ENCODE measurements around the gene ZNF697.
"Not testable (repeated sequence)": the region's sequence is repeated elsewhere in the genome, so short reads cannot be mapped to it uniquely, and the experiment has no call there.

The ZNF697 gene

DNA sequence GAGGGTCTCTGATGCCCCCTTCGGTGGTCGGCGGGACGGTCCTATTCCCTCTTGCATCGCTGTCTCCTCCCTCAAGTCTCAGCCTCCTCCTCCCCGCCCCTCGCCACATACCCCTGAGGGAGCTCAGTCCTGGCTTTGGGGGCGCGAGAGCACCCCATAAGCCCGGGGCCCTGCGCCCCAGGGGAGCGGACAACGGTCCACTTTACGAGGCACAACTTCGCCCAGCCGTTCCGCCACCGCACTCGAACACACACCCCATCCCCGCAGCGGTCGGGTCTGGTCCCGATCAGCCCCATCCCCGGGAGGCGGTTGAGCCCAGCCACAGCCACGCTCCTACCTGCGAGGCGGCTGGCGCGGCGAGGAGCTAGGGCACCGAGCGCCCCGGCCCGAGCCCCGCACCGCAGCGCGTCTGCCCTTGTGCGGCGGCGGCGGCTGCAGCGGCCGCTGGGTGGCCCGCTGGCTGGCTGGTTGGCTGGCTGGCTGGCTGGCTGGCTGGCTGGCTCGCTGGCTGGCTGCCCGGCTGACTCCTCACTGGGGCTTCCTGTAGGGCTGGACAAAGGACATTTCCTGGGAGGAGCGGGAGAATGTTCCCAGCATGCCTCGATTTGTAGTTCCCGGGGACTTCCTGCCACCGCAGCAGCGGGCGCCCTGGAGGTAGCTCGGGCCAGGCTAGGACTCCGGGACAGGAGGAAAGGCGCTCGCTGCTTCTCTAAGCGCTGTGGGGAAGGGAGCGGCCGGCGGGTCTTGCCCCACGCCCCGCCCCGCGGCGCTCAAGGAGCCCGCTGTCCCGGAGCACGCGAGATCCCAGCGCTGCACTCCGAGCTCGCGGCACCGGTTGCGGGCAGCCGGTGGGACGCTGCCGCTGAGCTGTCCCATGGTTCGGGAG, at the start of gene ZNF697:
Gene ZNF697 (minus strand): TSS at position 533 of the 886 bp plus-strand sequence. CDS start 22,166 bp downstream, outside the sequence.
- peak; percentile 97 for DNase-seq

DNA sequence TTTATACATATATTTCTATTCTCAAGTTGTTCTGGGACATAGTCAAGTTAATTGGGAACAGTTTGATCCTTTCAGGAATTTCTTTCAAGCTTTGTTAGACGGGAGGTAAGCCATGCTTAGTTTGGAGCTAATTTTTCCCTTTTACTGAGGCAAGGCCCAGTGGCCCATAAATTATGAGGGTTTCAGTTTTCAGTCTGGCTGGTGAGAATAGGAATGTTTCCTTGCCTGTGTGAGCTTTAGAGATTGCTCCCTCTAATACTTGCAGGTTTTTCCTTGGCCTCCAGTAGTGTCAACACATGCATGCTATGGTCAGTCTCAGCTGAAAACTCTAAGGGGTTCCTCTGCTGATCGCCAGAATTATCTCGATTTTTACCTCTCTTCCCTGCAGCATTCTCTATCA, 49.5 kb upstream of the ZNF697 start:
- DNase-seq = no peak

DNA sequence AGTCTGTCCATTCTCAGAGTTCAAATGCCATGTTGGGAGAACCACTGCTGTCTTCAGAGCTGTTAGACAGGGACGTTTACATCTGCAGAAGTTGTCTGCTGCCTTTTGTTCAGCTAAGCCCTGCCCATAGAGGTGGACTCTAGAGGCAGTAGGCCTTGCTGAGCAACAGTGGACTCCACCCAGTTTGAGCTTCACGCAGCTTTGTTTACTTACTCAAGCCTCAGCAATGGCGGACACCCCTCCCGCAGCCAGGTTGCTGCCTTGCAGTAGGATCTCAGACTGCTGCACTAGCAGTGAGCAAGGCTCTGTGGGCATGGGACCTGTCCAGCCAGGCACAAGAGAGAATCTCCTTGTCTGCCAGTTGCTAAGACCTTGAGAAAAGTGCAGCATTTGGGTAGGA, 48.8 kb upstream of the ZNF697 start:
- not testable (repeated sequence) for DNase-seq

DNA sequence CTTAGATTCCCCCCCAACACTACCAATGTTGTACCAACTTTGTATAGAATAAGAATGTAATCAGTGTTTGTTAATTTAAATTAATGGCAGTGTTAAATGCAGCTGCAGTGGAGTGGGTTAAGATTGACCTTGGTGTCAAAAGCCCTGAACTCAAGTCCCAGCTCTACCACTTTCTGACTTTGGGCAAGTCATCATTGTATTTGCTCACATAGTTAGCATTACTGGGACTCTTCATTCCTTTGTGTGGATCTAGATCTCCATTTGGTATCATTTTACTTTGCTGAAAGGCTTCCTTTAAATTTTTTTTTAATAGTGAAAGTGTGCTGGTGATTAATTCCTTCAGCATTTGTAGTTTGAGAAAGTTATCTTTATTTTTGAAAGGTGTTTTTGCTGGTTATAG, 41.4 kb upstream of the ZNF697 start:
- DNase-seq = no peak

DNA sequence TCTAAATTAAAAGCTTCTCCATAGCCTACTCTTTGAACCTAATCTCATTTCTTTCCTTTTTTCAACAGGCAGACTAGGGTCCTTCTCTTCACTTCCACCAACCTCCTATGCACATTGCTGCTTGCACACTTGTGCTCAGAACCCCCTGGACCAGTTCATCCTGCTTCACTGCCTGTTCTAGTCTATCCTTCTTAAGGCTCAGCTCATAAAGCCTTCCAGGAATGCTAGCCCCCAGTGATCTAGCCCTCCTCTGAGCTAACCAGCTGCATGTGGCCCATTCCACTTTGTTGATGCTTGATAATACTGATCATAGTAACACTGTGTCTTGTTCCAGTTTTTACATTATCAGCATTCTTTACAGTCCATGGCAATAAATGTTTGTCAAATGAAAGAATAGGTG, 40.7 kb upstream of the ZNF697 start:
- no peak for DNase-seq

DNA sequence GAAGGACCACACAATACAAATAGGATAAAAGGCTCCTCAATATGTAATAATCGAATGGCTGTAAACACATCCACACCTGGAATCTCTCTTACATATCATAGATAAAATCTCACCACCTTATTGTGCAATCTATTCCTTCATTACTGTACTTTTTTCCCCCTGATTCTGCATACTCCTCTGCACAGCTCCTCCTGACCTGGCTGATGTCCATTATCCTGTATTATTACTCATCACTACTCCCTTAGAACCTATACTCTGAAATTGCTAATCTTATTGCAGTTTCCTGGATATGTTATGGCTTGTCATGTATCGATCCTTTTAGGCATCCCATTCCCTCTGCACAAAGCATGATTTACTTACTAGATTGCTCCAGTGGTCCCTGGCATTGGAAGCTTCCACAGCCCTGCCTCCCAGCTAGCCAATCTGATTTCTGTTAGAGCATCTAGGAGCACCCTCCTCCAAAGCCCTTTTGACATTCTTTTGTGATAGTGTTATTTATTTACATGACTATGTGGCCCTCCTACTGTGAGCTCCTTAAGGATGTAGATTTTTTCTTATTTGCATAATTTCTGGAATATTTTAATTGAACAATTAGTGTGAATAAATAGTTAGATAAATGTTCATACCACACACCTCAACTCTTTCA, 39.5 kb upstream of the ZNF697 start:
- no peak for DNase-seq

DNA sequence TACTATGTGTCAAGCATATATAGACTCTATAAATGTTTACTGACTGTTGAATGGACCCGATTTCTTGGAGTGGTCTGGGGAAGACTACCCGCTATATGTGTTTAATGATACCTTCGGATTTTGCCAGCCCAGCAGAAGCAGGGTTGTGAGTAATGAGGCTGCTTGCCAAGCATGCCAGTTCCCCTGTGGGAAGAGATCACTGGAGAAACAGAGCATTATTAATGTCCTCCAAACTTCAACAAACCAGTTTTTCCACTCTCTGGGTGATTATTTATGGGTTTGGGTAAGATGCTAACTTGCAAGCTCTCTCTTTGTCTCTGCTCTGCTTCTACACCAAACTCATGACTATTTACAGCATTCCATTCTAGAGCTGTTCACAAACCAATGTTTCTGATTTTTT, 38.6 kb upstream of the ZNF697 start:
- DNase-seq = no peak

DNA sequence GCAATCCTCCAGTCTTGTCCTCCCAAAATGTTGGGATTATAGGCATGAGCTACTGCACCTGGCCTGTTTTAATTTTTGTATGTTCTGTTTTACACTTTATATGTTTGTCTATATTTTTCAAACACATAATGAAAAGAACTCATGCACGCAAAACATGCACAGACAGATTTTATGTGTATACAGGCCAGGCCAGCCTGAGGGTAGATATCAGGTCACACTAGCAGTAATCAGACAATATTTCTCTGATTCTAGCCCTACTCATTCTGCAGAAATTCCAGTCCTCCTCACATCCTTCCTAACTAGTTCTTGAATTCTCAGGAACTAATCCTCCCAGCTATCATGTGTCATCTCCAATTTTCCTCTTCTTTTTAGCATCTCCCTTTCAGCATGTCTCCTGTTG, 35.8 kb upstream of the ZNF697 start:
- no peak for DNase-seq

DNA sequence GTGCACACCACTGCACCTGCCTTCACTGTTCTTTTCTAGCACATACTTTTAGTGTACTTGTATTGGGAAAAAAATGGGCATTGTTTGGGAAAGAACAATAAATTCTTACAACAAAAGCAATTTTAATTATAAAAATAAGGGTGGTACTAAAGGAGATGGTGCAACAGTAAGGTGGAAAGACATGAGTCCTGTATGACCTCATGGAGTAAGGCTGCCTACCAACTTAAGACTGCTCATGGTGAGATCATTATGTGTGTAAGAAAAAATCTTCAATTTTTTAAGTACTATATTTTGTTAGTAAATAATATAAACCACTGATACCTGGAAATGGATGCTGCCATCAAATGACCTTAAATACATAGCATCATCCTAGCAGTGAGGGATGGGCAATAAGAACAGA, 34.1 kb upstream of the ZNF697 start:
- DNase-seq = no peak

DNA sequence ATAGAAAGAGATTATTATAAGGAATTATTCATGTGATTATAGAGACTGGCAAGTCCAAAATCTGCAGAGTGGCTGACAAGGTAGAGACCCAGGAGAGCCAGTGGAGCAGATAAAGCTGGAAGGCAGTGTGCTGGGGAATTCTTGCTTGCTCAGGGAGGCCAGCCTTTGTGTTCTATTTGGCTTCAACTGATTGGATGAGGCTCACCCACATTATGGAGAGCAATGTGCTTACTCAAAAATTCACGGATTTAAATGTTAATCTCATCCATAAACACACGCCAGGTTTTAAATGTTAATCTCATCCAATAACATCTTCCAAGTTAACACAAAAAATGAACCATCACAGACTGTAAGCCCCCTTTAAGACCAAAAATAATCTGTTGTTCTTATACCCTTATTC, 33.5 kb upstream of the ZNF697 start:
- no peak for DNase-seq

DNA sequence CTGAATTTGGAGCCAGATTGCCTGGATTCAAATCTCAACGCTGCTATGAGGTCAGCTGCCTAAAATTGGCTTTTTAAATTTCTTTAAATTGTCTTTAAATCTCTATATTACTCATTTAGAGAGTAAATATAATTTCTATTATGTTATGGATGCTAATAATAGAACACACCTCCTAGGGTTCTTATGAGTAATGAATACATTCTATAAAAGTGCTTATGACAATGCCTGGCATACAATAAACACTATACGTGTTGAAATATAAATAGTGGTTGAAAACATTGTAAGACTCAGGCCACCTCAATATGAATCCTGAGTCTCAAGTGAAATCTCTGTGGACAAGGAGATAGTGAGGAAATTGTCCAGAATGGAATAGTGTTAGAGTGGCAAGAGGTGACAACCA, 32.7 kb upstream of the ZNF697 start:
- DNase-seq = no peak

DNA sequence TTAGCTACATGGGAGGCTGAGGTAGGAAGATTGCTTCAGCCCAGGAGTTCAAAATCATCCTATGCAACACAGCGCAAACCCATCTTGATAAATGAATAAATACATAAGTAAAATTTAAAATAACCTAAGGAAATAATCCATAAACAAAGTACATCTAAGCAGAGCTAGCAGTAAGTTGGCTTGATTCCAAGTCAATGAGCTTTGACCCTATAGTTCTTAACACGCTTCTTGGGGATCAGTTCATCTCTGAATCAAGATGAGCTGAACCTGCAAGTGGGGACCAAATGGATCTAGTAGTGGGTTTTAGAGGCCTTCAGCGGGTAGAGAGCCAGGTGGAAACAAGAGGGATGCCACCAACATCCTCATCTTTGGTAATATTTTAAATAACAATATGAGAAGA, 32.1 kb upstream of the ZNF697 start:
- no peak for DNase-seq

DNA sequence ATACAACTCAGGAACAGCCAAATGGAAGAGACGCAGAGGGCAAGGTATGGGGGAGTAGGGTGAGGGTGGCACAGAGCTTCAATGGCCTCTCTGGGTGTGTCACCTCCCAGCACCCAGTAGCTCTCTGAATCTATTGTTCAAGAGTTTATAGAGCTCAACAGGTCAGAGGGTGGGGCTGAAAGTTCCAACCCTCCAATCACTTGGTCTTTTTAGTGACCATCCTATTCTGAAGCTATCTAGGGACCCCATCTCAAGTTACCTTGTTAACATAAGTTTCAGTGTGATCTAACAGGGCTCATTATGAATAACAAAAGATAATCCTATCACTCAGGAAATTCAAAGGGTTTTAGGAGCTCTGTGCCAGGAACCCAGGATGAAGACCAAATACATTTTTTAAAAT, 31.2 kb upstream of the ZNF697 start:
- no peak for DNase-seq

DNA sequence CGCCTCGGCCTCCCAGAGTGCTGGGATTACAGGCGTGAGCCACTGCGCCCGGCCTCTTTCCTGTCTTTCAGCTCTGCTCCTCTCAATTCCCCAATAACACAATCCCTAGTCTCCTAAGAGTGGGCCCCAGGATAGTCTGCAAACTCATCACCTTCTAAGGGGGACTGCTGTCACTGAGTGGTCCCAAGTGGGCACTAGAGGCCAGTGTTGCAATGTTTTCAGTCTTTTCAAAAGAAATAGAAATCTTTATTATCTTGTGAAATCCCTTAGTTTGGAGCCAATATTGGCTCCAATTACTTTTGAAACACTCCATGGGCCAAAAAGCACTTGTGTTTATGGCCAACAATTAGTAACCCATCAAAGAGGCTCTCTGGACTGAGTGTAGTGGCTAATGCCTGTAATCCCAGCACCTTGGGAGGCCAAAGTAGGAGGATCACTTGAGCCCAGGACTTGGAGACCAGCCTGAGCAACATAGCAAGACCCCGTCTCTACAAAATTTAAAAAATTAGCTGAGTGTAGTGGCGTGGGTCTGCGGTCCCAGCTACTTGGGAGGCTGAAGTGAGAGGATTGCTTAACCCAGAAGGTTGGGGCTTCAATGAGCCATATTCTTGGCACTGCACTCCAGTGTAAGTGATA, 28.6 kb upstream of the ZNF697 start:
- no peak for DNase-seq

DNA sequence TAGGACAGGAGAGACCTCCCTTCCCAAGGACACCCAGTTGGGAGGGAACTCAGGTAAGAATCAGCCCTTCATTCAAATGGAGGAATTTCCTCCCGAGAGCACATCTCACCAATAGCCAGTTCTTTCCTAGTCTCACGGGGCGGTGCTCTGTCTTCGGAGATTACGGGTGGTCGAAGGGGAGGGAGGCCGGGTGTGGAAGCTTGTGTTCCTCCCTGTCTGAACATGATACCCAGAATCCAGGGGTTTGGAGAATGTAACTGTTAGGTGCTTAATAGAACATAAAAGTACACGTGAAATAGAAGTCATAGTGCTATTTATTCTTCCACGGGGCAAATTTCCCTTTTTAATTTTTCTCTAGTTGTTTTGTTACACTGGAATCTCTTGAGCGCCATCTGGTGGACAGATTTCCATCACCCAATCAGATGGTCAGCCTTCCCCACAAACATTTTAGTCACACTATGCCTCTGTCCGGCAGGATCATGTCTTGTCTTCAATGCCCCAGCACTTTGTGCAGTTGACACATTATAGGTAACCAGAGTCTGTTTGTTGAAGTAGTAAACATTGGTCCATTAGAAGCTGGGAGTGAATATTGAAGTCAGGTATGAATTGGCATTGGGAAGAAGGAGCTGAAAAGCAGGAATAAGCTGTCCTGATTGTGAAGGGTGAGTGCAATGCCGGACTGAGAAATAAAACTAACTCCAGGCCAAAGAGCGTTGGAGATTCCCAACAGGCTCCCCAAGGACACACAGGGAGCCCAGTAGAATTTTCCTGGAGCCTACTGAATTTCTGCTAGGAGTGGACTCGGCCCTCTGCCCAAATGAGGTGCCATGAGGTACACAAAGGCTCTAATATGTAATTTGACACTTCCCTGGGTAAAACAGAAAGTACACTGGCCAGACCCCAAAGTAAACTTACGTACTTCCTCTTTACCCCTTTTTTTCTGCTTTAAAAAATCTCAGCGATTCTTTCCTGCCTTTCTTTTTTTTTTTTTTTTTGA, 27.6 kb upstream of the ZNF697 start:
- peak; percentile 95 for DNase-seq

DNA sequence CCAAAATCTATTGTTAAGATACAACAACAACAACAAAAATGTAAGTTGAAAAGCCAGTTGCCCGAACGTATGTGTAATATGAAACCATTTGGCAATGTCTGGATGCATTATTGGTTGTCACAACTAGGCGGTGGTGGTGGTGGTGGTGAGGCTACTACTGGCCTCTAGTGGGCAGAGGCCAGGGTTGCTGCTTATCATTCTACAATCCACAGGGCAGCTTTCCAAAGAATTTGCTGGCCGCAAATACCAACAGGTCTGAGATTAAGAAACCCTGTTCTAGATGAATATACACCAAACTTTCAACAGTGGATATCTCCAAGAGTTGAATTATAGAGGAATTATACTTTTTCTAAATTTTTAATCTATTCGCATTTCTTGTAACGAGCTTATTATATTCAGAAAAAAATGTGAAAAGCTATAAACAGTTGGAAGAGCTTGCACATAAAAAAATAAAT, 26.8 kb upstream of the ZNF697 start:
- DNase-seq = peak; percentile 94

DNA sequence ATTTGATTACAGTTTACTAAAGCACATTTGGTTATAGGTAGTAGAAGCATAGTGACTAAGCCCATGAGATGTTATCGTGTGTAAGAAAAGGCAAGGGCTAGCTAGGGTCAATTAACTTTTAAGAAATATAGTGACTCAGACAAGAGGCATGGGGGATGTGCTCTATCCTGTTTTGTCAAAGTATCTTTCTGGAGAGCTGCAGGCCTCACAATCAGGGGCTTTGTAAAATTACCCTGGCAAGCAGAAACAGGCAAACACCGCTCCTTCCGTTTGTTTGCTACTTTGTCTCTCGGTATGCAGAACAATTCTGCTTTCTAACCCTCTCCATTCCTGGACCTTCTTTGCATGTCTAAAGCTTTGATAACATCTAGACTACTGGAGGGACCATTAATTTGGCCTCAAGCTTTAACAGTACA, 26.1 kb upstream of the ZNF697 start:
- no peak for DNase-seq

DNA sequence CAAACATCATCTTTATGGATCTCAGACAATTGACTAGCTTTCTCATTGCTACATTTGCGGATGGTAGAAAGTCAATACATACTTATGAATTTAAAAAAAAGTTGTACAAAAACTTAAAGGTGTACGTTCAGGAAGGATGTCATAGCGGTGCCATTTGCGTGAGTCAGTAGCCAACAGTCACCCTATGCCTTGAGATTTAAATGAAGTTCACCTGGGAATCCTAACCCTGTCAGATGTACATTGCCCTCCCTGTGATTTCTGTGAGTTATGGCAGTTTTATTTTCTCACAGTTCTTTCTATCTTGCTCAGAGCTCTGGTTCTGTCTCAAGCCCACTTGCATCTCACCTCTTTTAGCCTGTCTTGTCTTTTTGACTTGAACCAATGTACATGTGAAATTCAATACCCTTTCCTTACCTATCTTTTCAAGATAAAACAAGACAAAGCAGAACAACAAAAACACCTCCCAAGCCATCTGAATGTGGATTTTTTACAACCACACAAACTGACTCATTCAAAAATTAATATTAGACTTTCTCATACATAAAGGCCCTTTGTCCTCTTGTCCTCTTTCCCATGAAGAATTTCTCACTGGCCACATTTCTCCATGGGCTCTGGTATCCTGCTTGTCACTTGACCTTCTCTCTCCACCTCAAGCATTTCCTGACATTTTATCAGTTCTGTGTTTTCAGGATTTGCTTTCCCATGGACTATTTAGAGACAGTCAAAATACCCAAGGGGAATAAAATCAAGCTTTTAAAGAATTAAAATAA, 25.3 kb upstream of the ZNF697 start:
- no peak for DNase-seq

DNA sequence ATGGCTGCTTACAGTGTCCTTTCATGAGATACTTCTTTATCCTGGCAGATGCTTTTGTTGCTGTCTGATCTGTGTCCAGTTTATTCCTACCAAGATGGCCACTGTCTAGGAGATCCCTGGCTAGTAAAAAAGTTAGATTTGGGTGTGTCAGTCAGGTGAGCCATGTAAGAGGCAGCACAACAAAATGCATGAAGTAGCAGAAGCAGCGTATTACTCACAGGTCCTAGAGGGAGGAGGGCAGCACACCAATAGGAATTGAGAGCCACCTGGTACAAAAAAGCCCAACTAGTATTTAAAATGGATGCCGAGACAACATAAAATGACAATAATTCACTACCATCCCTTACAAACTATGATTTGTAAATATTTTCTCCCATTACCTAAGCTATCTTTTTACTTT, 22.8 kb upstream of the ZNF697 start:
- DNase-seq = no peak

DNA sequence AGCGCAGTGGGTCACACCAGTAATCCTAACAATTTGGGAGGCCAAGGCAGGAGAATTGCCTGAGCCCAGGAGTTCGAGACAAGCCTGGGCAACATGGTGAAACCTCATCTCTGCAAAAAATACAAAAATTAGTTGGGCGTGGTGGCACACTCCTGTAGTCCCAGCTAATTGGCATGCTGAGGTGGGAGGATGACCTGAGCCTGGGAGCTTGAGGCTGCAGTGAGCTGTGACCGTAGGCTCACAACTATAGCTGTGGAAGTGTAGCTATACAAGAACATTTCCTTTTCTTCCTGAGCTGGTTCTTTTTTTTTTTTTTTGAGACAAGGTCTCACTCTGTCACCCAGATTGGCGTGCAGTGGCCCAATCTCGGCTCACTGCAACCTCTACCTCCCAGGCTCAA, 19.1 kb upstream of the ZNF697 start:
- DNase-seq = no peak

DNA sequence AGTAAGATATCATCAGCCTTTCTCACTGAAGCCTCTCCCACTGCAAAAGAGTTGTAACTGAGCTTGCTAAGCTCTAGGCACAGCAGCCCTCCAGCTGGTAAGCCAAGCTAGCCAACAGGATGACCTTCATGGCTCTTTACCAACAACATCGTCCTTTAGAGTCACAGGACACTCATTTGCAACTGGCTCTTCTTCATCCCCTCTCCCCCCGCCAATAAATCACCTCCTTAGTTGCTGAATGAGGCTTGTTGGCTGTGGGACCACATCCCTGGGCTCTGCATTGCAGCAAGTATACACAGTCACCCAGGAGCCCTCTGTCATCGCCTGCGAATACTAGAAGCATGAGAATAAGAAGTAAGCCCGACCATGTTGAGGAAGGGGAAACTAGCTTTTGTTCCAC, 16.0 kb upstream of the ZNF697 start:
- DNase-seq = no peak

DNA sequence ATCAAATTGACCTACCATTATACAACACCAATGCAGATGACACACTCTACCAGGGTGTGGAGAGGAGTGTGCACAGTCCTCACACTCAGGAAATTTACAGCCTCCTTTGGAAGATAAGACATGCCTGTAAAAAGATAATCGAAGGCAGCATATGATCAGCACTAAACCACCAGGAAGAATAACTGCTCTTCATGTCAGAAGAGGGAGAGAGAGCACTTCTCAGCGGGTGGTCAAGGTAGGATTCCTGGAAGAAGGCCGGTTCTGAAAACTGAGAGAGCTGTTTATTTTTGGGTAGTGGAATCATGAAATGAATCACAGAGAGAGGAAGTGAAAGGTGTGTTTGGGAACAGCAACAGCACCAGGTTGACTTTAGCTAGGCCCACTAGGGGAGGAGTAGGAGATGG, 14.0 kb upstream of the ZNF697 start:
- no peak for DNase-seq

All from NCI-H82 (cell line).